ENCODE measurements around the gene RNU6-1.

DNA sequence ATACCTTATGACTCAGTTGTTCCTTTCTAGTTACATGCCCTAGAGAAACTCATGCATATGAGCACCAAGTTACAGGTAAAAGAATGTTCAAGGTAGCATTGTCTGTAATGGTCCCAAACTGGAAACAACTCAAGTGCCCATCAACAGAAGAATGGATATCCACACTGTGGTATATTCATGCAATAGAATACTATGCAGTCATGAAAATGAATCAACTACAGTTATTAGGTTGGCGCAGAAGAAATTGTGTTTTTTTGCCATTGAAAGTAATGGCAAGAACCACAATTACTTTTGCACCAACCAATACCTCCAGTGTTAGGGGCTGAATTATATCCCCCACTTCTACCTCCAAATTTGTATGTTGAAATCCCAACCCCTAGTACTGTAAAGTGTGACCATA is 9.7 kb upstream of the RNU6-1 start:
- TF ChIP-seq POLR2A (IDR thresholded peaks at IDR 0.05) = no peak
- no peak for TF ChIP-seq EP300 (IDR thresholded peaks at IDR 0.05)
- TF ChIP-seq, protein P1, sequence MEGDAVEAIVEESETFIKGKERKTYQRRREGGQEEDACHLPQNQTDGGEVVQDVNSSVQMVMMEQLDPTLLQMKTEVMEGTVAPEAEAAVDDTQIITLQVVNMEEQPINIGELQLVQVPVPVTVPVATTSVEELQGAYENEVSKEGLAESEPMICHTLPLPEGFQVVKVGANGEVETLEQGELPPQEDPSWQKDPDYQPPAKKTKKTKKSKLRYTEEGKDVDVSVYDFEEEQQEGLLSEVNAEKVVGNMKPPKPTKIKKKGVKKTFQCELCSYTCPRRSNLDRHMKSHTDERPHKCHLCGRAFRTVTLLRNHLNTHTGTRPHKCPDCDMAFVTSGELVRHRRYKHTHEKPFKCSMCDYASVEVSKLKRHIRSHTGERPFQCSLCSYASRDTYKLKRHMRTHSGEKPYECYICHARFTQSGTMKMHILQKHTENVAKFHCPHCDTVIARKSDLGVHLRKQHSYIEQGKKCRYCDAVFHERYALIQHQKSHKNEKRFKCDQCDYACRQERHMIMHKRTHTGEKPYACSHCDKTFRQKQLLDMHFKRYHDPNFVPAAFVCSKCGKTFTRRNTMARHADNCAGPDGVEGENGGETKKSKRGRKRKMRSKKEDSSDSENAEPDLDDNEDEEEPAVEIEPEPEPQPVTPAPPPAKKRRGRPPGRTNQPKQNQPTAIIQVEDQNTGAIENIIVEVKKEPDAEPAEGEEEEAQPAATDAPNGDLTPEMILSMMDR (IDR thresholded peaks at IDR 0.05) = no peak
- TF ChIP-seq POLR2AphosphoS5 (IDR thresholded peaks at IDR 0.05) = no peak

Measured in suprapubic skin (tissue), 4 donors.